Kidney (tissue), 14 donors: Measurements from ENCODE around the gene KIF5C. TPM values are rescaled to one million over a fixed set of nuclear protein-coding genes. Genes with fewer than 3 reads are reported as not detected.

Experiments used
- DNase-seq, 5 donors: peaks; one replicate each; pipeline ENCODE4 v3.0.0-alpha.2; 2013 to 2020
- FAIRE-seq: peaks from 2 replicates; lab custom pipeline; 2012; peaks lifted over from hg19 to GRCh38; lab: Jason Lieb, UNC
- H3K27ac ChIP-seq, 2 donors: one replicate each; pipeline ENCODE4 v1.7.0; 2013; ENCODE audit warnings: low read depth in 2 of 2, low read length in 2 of 2, inconsistent platforms in 1 of 2
- H3K27me3 ChIP-seq: one replicate; pipeline ENCODE4 v1.7.1; 2013; ENCODE audit warnings: low read length, inconsistent platforms; ENCODE audit not compliant: control insufficient read depth, insufficient read depth
- H3K36me3 ChIP-seq, 3 donors: one replicate each; pipeline versions ENCODE4 v1.7.0 to v1.7.1; 2013; ENCODE audit warnings: low read length in 3 of 3, control low read depth in 1 of 3, inconsistent platforms in 1 of 3; ENCODE audit not compliant: insufficient read depth in 3 of 3, control insufficient read depth in 2 of 3
- H3K4me1 ChIP-seq, 3 donors: one replicate each; pipeline versions ENCODE4 v1.7.0 to v1.7.1; 2013; ENCODE audit warnings: low read length in 3 of 3, inconsistent platforms in 1 of 3, low read depth in 1 of 3; ENCODE audit not compliant: control insufficient read depth in 2 of 3, insufficient read depth in 2 of 3
- H3K4me3 ChIP-seq, 3 donors: one replicate each; pipeline versions ENCODE4 v1.7.0 to v1.8.1; 2013; ENCODE audit warnings: low read length in 3 of 3, control low read depth in 1 of 3, inconsistent platforms in 1 of 3
- H3K9ac ChIP-seq, 3 donors: one replicate each; pipeline versions ENCODE4 v1.7.0 to v1.7.1; 2013; ENCODE audit warnings: low read length in 3 of 3, control low read depth in 1 of 3, inconsistent platforms in 1 of 3
- H3K9me3 ChIP-seq, 3 donors: one replicate each; pipeline versions ENCODE4 v1.7.0 to v1.7.1; 2013; ENCODE audit warnings: low read length in 3 of 3, control low read depth in 1 of 3, inconsistent platforms in 1 of 3; ENCODE audit not compliant: control insufficient read depth in 2 of 3, insufficient read depth in 1 of 3
- intact Hi-C: fragments of 100-400 bp; cut with DNase I; formaldehyde crosslinking; loops from one replicate; pipeline ENCODE4 v1.11.1; 2022
- polyA plus RNA-seq: library from polyadenylated mRNA; stranded (reverse); fragments of 350-450 nt; fragmentation: Illumina TruSeq; extraction: RNeasy Lipid Tissue Mini Kit (QIAGEN cat#74804); gene quantifications from one replicate; pipeline ENCODE4 v1.2.3, GENCODE V29; 2014; ENCODE audit warnings: low read depth, low replicate concordance; ENCODE audit not compliant: insufficient read depth
- total RNA-seq: library from RNA; stranded (reverse); fragmentation: NEBNext Ultra II Directional; extraction: Animal tissue kit (Norgen Biotek cat#: 25700); gene quantifications from one replicate; pipeline ENCODE4 v1.2.1, GENCODE V29; 2021
- TF ChIP-seq, protein P1 (sequence below): IDR thresholded peaks from 3 replicates; pipeline ENCODE4 v1.5.1; 2012; ENCODE audit warnings: mild to moderate bottlenecking, moderate library complexity, borderline replicate concordance; ENCODE audit not compliant: insufficient read depth; ENCODE audit errors: extremely low read depth
- donor health status: control.
- donor health status: control.
- donor health status: control.
- donor health status: control.
- donor health status: control.
- donor health status: DM: yes; HTN: yes; CAD: no.
- donor health status: Normal renal cell carcinoma (clear cell type).

KIF5C gene
- total and polyA plus RNA-seq, 2 donors from 2014 or later = 1.0 to 3.6 TPM

DNA sequence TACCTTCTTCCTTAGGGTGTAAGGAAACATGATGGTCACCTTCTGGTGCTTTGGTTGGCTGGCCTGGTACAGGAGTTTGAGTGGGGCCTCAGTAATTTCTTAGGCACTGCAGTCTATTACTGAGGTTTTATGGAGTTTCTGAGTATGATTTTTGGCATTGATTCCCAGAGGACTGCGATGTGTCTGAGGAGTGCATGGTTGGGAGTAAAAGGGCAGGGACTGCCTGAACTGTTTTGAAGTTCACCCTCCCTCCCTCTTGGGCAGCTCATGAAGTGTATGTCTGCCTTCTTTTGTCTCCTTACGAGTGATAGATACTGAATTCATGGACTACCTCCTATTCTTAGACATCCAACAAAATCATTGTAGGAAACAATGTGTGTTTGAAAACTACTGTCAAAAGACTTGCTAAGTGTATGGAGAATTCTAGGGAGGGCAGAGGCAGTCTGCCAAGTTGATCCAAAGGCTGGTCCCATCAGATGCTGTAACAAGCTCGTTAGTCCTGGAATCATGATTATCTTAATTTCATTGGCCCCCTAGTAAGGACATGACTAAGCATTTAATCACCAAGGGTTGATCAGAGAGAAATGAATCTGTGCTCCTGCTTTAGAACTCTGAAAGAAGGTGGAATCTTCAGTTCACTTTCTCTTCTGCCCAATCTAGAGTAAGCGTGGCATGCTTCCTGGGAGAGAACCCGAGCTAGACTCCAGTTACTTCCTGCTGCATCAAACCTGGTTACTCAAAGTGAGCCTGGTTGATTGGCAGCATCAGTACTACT lies 190.0 kb downstream of the KIF5C start:
- DNase-seq = no peak
- no peaks in the 10 kb centered on the region for H3K27me3 ChIP-seq
- intact Hi-C loops = no loop called here
- H3K27ac ChIP-seq = no peak overlapping the region
- TF ChIP-seq, protein P1, sequence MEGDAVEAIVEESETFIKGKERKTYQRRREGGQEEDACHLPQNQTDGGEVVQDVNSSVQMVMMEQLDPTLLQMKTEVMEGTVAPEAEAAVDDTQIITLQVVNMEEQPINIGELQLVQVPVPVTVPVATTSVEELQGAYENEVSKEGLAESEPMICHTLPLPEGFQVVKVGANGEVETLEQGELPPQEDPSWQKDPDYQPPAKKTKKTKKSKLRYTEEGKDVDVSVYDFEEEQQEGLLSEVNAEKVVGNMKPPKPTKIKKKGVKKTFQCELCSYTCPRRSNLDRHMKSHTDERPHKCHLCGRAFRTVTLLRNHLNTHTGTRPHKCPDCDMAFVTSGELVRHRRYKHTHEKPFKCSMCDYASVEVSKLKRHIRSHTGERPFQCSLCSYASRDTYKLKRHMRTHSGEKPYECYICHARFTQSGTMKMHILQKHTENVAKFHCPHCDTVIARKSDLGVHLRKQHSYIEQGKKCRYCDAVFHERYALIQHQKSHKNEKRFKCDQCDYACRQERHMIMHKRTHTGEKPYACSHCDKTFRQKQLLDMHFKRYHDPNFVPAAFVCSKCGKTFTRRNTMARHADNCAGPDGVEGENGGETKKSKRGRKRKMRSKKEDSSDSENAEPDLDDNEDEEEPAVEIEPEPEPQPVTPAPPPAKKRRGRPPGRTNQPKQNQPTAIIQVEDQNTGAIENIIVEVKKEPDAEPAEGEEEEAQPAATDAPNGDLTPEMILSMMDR = no peak
- no peaks in the 10 kb centered on the region for H3K9me3 ChIP-seq
- FAIRE-seq = no peak
- no peaks in the 10 kb centered on the region for H3K4me1 ChIP-seq
- no peaks in the 10 kb centered on the region for H3K36me3 ChIP-seq
- no peak overlapping the region for H3K9ac ChIP-seq
- H3K4me3 ChIP-seq = no peak overlapping the region

- H3K4me1 ChIP-seq = no peaks in the 10 kb centered on the region
- FAIRE-seq = no peak
- no peak overlapping the region for H3K27ac ChIP-seq
- H3K36me3 ChIP-seq = no peaks in the 10 kb centered on the region
- no peak overlapping the region for H3K9ac ChIP-seq
- intact Hi-C loops = no loop called here
- TF ChIP-seq, protein P1 = no peak
- H3K4me3 ChIP-seq = no peak overlapping the region
- H3K9me3 ChIP-seq = no peaks in the 10 kb centered on the region
- H3K27me3 ChIP-seq = no peaks in the 10 kb centered on the region
- DNase-seq = no peak
These were observed 193.4 kb downstream of the KIF5C start for GRCh38 chr2:149068225-149068995.

GRCh38 chr2:149068996-149069888 lies 194.2 kb downstream of the KIF5C start:
- Histone ChIP-seq H3K27me3 (no peaks in the 10 kb centered on the region), H3K4me3 (no peak overlapping the region), H3K9me3 (no peaks in the 10 kb centered on the region), H3K4me1 (no peaks in the 10 kb centered on the region), H3K9ac (no peak overlapping the region), H3K36me3 (no peaks in the 10 kb centered on the region), H3K27ac (no peak overlapping the region)
- TF ChIP-seq, protein P1 = no peak
- intact Hi-C loops = no loop called here
- FAIRE-seq (no peak), DNase-seq (no peak)
